Skeletal muscle cell (primary cell): ENCODE results near the gene AQP1.
A peak's percentile ranks its signal among the peaks of the same experiment; 100 is the strongest.

Experiments used
- DNase-seq: peaks from one replicate; pipeline ENCODE4 v3.0.0-alpha.2; 2010; ENCODE audit warnings: low read depth
- H3K4me3 ChIP-seq: 2 replicates; pipeline ENCODE4 v1.5.1; 2011; ENCODE audit warnings: low read depth, mild to moderate bottlenecking, control low read depth, low read length, moderate library complexity

Gene AQP1

GRCh38 chr7:30931161-30931928, 19.7 kb downstream of the AQP1 start:
- no peak for DNase-seq

DNA sequence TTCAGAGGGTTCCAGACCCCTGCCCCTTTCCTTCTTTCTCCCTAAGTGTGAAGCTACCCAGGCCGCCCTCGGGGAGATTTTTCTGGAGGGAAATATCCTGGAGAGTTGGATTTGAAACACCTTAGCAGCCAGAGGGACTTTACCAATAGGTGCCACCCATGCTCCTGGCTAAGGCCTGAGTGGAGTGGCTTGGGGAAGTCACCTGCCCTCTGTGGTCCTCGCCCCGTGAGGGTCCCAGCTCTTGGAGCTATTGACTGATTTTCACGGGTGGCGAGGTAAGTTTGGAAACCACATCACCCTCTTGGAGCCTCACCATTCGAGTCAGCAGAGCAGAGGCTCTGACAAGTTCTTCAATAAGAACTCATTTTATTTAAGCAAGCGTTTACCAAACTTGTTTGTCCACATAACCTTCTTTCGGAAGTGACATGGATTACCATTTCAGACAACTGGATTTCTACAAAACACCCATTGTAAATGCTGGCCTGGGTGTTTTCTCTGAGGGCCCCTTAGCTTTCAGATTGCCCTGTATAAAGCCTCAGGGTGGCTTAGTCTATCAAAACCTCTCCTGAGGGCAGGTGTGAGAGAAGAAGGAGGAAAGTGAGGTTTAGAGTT, 20.4 kb downstream of the AQP1 start:
- DNase-seq = no peak
- no peak overlapping the region for H3K4me3 ChIP-seq

More at GRCh38 chr7:30931161-30931928, 19.7 kb downstream of the AQP1 start:
- no peak overlapping the region for H3K4me3 ChIP-seq

DNA sequence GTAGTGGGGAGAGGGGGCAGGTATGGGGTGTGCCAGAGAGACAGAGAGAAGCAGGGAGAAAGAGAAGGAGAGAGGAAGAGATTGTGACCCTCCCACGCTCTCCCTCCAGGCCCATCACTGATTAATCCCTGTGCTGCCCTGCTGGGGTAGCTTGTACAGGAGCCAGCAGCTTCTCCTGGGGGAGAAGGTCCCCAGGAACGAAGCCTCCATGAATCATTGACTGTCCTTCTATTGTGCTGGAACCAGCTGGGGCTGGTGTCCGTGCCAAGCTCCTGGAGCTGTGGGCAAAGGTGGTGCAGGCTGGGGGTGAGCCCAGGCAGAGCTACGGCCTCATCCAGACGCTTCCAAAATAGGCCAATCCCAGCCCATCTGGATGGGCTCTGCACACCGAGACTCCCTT, 20.9 kb downstream of the AQP1 start:
- DNase-seq = no peak
- no peak overlapping the region for H3K4me3 ChIP-seq

- DNase-seq = no peak
- H3K4me3 ChIP-seq = no peak overlapping the region
Observed at GRCh38 chr7:30933124-30933974, 21.7 kb downstream of the AQP1 start.

GRCh38 chr7:30934225-30934624, 22.6 kb downstream of the AQP1 start:
- no peak overlapping the region for H3K4me3 ChIP-seq
- DNase-seq = no peak

GRCh38 chr7:30934732-30935568, 23.3 kb downstream of the AQP1 start:
- no peak for DNase-seq
- H3K4me3 ChIP-seq = no peak overlapping the region

GRCh38 chr7:30935569-30935877, 23.9 kb downstream of the AQP1 start:
- no peak for DNase-seq
- no peak overlapping the region for H3K4me3 ChIP-seq

GRCh38 chr7:30936650-30937245, 25.1 kb downstream of the AQP1 start:
- H3K4me3 ChIP-seq = no peak overlapping the region
- no peak for DNase-seq

DNA sequence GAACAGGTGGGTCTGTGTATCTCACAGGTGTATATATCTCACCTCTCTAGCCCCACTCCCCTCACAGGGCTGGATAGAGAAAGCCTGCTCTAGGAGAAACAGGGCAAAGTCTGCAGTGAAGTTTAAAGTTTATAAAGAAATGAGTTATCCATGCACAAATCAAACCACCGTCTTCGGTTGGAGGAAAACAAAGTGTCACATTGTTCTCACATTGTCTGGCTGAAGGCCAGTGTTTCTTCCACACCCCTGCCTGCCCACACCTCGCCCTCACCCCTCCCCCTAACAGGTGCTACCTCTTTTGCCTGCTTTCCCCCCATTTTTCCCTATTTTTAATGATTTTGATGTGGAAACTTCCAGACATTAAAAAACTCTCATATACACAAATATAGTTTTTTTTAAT, 25.8 kb downstream of the AQP1 start:
- H3K4me3 ChIP-seq = no peak overlapping the region
- no peak for DNase-seq

- H3K4me3 ChIP-seq = peak overlapping the region; percentile 3
- peak; percentile 10 for DNase-seq
Observed at GRCh38 chr7:30938435-30939316, 27.0 kb downstream of the AQP1 start.

- no peak for DNase-seq
Observed at GRCh38 chr7:30941582-30942323, 30.1 kb downstream of the AQP1 start.

DNA sequence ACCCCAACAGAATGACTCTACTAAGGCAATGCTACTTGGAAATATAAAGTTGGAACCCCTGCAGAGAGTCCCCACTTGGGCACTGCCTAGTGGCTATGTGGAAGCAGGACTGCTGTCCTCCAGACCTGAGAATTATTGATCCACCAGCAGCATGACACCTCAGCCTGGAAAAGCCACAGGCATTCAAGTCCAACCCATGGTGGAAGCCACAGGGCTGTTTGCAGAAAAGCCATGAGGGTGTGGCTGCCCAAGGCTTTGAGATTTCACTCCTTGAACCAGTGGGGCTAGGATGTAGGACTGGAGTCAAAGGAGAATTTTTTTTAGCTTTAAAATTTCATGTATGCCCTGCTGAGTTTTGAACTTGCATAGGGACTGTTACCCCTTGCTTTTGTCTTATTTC, 38.5 kb downstream of the AQP1 start:
- H3K4me3 ChIP-seq = no peak overlapping the region
- DNase-seq = no peak

More at GRCh38 chr7:30941582-30942323, 30.1 kb downstream of the AQP1 start:
- no peak overlapping the region for H3K4me3 ChIP-seq

GRCh38 chr7:30954914-30955313, 43.3 kb downstream of the AQP1 start:
- no peak for DNase-seq
- no peak overlapping the region for H3K4me3 ChIP-seq

- DNase-seq = no peak
Observed at GRCh38 chr7:30956704-30957103, 45.1 kb downstream of the AQP1 start.

GRCh38 chr7:30963842-30964241, 52.2 kb downstream of the AQP1 start, which contains the start of gene GHRHR:
Gene GHRHR, plus strand, starts transcription at chr7:30963953. Its CDS starts 116 bp downstream, at chr7:30964069.
- no peak for DNase-seq
- H3K4me3 ChIP-seq = no peak within 1 kb of the TSS

More at GRCh38 chr7:30956704-30957103, 45.1 kb downstream of the AQP1 start:
- no peak overlapping the region for H3K4me3 ChIP-seq

GRCh38 chr7:30965372-30965771, 53.7 kb downstream of the AQP1 start:
- no peak overlapping the region for H3K4me3 ChIP-seq
- no peak for DNase-seq

GRCh38 chr7:30965883-30966282, 54.2 kb downstream of the AQP1 start:
- DNase-seq = no peak
- H3K4me3 ChIP-seq = no peak overlapping the region
